Cerebellar cortex (tissue), 1 donor: ENCODE data around the gene DNAL1.
"Not testable (repeated sequence)": the region's sequence is repeated elsewhere in the genome, so short reads cannot be mapped to it uniquely, and the experiment has no call there.

Experiments
- DNase-seq: peaks from one replicate; pipeline ENCODE4 v3.0.0-alpha.2; 2015; ENCODE audit warnings: low spot score

The DNAL1 gene

DNA sequence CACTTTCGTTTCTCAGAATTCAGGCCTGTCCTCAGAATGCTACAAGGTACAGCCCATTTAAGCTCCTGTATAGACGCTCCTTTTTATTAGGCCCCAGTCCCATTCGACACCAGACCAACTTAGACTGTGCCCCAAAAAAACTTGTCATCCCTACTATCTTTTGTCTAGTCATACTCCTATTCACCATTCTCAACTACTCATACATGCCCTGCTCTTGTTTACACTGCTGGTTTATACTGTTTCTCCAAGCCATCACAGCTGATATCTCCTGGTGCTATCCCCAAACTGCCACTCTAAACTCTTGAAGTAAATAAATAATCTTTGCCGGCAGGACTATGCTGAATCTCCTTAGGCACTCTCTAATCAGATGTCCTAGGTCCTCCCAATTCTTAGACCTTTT is 63.3 kb downstream of the DNAL1 start:
- DNase-seq, result not testable (repeated sequence)

- no peak for DNase-seq
Measured at GRCh38 chr14:73709904-73710469, 65.2 kb downstream of the DNAL1 start.

GRCh38 chr14:73710737-73711136 is 66.0 kb downstream of the DNAL1 start:
- no peak for DNase-seq

- no peak for DNase-seq
Measured at GRCh38 chr14:73712071-73712506, 67.3 kb downstream of the DNAL1 start.

- peak; percentile 53 for DNase-seq
Measured at GRCh38 chr14:73712540-73713180, 67.9 kb downstream of the DNAL1 start.

DNA sequence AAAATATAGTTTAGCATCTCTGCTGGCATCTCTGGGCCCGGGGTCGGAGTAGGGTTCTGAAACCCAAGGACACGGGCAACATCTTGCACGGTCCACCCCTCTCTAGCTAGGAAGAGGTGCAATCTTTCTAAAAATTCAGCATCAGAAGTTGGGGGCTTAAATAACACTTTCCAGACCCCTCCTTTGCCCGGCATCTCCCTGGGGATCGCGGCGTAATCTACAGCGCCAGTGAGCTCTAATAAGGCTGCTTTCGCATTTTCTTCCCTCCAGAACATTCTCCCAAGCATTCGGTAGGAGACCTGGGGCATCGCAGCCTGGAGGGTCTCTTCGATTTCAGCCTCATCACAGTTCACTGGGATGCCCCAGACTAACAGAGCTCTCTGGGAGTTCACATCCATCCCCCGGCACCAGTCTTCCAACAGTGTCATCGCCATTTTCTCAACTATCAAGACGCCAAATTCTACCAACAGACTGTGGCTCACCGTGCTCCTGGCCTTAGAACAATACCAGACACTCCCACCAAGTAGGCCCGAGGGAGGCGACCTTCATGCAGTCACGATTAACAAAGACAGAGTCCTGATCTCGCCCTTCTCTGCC is 68.5 kb downstream of the DNAL1 start:
- DNase-seq, result peak; percentile 64

DNA sequence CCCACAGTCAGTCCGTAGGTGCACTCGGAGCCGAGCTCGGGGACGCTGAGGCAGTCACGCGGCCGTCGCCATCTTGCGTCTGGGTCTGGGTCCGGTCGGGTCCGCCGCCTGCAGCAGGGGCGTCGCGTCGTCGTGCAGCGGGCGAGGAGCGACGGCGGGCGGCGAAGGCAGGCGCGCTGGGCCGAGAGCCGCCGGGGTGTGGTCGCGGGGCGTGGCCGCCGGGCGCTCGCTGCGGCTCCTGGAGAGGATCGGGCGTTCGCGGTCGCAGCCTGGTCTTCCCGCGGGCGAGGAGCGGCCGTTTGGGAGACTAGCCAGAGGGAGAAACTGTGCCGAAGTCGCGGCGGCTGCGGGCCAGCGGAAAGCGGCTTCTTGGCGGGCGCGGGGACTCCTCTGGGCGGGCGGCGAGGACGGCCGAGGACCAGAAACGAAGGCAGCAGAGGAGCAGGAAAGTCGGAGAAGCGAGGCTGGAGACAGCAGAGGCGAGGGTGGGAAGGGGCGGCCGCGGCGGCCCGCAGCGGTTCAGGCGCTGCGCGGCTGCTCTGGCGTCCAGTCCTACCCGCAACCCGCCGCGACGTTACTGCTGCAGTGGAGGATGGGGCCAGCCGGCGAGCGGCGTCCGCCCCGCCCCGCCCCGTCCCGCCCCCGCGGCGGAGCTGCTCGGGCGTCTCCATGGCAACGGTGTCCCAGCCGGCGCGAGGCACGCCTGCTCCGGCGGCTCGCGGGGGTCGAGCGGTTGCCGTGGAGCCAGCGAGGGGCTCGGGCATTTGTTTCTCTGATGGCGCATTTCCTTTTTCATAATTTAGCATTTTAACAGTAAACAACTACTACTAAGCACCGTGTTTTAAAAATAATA is 69.2 kb downstream of the DNAL1 start, which contains the start of gene PNMA1:
Gene PNMA1, minus strand, starts transcription at position 582 of the 853 bp plus-strand sequence. CDS start 745 bp downstream, outside the sequence.
- peak; percentile 86 for DNase-seq

DNA sequence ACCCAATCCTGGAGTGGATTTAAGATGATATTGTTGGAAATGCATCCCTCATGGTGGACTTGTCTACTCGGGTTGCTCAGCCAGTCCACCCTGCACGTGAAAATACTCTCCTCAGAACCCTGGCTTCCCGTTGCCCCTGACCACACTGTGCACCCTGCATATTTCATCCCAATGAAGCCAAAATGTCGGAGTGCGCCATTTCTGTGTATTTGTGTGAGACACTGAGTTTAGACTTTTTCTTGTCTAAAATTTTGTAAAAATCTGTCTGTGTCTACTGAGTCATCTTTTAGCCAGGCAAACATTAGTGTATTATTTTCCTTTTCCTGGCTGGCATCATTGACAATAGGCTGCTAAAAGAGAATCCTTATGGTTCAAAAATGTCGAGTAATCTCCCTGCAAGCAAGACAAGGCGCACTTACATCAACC is 69.9 kb downstream of the DNAL1 start:
- DNase-seq, result peak; percentile 62

DNA sequence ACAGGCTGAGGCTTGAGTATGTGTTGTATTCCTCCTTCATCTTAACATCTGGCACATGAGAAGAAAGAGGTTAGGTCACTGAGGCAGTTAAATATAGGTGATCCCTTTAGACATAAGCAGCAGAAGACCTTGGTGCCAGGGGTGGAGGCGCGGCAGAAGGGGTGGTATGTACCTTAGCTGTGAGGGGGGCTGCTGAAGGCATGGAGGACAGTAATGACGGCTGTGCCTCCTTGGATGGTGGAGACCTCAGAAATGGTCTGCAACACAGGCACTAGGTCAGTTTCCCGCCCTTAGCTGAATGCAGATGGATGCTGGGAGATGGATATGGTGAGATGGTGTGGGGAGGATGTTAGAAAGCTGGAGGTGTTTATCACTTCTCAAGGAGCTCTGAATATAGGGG is 70.9 kb downstream of the DNAL1 start:
- DNase-seq, result peak; percentile 25

GRCh38 chr14:73717266-73717665 is 72.5 kb downstream of the DNAL1 start:
- peak; percentile 59 for DNase-seq

- DNase-seq, result peak; percentile 66
Measured at GRCh38 chr14:73717711-73718417, 73.1 kb downstream of the DNAL1 start.

- peak; percentile 92 for DNase-seq
Measured at GRCh38 chr14:73718418-73719251, 73.8 kb downstream of the DNAL1 start.

GRCh38 chr14:73719361-73719760 is 74.6 kb downstream of the DNAL1 start:
- DNase-seq, result no peak

DNA sequence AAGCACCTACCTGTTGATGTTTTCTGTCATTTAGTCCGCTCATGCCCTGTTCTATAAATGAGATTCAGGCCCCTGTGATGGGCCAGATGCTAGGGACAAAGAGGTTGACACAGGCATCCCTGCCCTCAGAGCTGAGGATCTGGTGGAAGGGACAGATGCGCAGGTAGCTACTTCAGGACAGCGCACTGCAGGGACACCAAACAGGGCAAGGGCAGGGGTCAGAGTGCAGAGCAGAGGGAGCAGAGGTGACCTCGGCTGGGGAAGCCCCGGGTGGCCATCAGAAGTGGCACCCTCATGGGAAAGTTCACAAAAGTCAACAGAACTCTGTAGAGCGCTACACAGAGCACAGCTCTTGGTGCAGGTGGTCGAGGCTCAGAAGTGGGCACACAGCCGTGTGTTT is 75.0 kb downstream of the DNAL1 start:
- DNase-seq, result no peak

DNA sequence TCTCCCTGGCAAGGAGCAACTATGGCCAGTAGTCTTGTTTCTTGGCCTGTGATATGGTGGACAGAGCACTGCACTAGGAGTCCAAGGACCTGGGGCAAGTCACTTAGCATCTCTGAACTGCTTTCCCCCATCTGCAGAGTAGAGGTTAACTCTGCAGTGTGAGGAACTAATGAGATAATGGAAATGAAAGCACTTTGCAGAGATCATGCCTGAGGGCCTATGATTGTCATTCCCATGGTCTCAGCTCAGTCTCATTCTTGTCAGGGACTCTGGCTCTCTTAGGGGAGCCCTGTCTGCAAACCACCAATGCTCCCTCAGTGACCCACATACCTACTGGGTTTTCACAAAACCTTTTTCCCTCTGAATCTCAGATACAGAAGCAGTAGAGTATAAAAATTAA is 75.8 kb downstream of the DNAL1 start:
- DNase-seq, result no peak

- no peak for DNase-seq
Measured at GRCh38 chr14:73721101-73721821, 76.5 kb downstream of the DNAL1 start.

DNA sequence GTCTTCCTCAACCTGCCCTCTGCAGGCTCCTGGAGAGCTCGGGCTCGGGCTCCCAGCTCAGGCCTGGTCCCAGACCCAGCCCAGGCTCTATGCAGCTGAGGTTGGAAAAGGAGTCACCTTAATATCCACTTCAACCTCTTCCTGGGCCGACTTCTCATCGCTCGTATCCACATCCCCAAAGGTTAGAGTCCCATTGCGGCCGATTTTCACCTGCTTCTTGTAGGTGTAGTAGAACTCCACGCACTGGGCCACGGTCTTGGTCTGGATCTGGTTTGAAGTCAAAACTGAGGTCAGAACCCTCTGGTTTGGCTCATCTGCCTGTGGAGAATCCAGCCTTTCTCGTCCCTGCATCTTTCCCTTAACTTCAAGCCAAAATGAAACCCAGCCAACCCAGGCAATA is 77.8 kb downstream of the DNAL1 start:
- no peak for DNase-seq

GRCh38 chr14:73723406-73723796 is 78.6 kb downstream of the DNAL1 start:
- DNase-seq, result no peak

GRCh38 chr14:73723797-73724661 is 79.2 kb downstream of the DNAL1 start:
- no peak for DNase-seq
